Activated naive CD4-positive, alpha-beta T cell (primary cell): ENCODE measurements around the gene OR56A4.

ENCODE experiments used
- DNase-seq, 4 experiments: peaks; one replicate each; lab custom pipeline; 2025; lab: John Stamatoyannopoulos, UW

Gene OR56A4

DNA sequence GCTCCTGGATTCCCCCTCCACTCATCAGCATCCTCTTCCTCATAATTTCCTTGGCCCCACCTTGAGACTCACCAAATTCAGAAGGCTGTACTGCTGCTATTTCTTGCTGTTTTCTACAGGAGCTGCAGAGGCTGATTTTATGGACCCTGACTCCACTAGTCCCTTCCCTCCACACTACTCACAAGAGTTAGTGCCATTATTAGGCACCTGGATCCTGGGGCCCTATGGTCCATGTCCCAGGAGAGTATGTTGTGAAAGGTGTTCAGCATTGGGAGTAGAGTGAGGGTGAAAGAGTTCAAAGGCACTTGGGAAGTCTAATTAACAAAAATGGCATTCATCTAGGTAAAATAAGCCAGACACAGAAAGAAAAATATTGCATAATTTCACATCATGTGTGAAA is at the start of gene OR56A4:
TSS of gene OR56A4 (minus strand) at position 101 of the 400 bp plus-strand sequence. CDS start 3,954 bp downstream, outside the sequence.
- no peak for DNase-seq

- DNase-seq, result no peak
These were observed 48.8 kb upstream of the OR56A4 start for GRCh38 chr11:6055569-6055968.

DNA sequence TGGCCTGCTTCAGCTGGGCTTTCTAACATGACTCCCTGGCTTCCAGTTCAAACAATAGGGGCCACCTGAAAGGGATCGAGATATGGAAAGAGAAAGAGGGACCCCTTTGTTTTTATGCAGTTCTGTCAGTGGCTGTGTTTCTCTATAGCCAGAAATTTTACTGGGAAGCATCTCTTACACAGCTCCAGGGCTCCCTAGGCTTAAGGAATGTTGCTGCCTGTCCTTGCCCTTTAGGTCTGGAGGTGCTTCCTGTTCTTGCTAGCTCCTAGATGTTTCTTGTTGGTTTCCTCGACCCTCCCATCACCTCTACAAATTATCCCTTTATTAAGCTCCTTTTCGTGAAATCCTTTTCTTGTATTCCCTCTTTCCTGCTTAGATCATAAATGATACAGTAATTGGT is 45.6 kb upstream of the OR56A4 start:
- DNase-seq, result no peak

DNA sequence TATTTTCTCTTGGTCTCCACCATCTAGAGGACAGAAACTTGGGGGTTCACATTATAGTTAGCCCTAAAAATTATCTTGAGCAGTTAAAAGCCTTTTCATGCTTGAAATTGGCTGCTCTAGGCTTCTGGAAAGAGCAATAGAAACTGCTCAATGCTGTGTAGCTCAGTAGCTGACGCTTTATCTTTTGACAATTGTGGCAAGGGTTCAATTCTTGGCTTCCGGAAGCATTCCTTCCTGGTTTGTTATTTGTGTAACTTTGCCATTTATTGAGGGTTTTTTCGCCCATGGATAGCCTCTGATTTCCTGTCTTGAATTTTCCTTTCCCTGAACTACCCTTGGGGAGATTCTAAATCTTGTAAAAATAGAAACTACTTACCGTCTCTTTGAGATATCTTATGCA is 34.1 kb upstream of the OR56A4 start:
- no peak for DNase-seq

GRCh38 chr11:6030708-6031405 is 24.1 kb upstream of the OR56A4 start, which contains the start of gene OR56A1:
Gene OR56A1, minus strand, starts transcription at chr11:6030758. Its CDS starts 3,066 bp downstream, at chr11:6027692.
- DNase-seq, result no peak

GRCh38 chr11:6027501-6027900 is 20.8 kb upstream of the OR56A4 start:
- no peak for DNase-seq

DNA sequence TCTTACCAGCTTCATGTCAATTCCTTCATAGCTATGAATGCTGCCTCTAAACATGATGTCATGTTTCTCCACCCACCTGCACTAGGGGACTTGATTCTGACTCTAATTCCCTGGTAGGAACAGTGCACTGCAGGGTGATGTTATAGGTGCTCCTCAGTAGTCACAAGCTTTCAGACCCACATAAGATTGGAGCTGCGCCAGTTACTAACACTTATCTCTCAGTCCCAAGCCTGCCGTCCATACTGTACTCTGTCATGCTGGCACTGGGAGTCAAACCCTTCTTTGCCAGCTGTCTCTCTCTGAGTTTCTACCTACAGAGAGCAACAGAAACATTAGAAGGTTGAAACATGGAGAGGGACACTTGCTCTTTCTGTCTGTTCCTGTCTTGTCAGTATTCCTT is 18.3 kb upstream of the OR56A4 start:
- DNase-seq, result no peak

GRCh38 chr11:6022956-6023355 is 16.2 kb upstream of the OR56A4 start:
- DNase-seq, result no peak

GRCh38 chr11:6013042-6013441 is 6.3 kb upstream of the OR56A4 start:
- DNase-seq, result no peak

GRCh38 chr11:6012035-6012668 is 5.4 kb upstream of the OR56A4 start:
- no peak for DNase-seq

GRCh38 chr11:6006395-6006794 is 351 bp downstream of the OR56A4 start:
- no peak for DNase-seq

- no peak for DNase-seq
These were observed 4.5 kb downstream of the OR56A4 start for GRCh38 chr11:6002202-6002699.

- DNase-seq, result no peak
These were observed 12.0 kb downstream of the OR56A4 start for GRCh38 chr11:5994791-5995190.

DNA sequence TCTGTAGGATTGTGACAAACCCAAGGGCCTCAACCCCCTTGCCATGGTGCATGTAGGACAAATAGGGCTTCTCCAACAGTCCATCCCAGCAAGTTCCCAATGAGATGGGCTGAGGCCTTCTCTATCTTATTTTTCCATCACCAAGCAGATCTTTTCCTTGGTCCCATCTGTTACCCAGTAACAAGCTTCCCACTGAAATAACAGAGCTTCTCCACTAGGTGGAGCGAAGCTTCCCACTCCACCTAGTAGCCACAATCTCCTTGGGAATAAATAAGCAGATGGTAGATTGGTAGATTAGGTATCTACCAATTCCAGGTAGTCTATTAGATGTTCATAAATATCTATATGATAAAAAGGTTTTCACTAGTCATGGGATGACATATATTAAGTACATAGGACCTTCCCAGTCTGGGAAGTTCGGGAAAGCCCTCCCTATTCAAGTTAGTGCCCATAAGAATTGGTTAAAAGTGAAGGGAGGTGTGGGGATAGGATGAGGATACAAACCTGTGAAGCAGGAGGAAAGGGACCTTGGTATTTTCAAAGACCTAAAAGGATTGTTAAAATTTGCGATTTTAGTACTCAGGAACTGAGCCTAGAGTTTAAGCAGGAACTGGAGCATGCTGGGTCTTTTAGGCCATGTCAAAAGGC is 14.0 kb downstream of the OR56A4 start:
- no peak for DNase-seq

DNA sequence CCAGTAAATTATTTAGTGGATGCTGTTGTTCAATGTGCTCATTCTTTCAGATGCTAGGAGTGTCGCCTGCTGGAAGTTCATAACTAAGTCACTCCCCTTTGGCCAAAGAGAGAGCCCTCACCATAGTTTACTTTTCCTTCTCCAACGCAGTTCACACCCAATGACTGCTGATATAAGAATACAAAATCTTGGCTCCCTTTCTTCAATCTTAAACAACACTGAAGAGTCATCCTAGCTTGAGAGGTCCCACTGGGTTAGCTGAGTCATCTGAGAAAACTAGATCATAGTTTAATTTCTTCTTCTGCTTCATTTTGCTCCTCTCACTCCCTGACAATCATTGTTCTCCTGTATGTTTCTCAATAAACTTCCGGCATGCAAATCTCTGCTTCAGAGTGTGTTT is 14.6 kb downstream of the OR56A4 start:
- no peak for DNase-seq

- DNase-seq, result no peak
These were observed 17.5 kb downstream of the OR56A4 start for GRCh38 chr11:5989203-5989602.

DNA sequence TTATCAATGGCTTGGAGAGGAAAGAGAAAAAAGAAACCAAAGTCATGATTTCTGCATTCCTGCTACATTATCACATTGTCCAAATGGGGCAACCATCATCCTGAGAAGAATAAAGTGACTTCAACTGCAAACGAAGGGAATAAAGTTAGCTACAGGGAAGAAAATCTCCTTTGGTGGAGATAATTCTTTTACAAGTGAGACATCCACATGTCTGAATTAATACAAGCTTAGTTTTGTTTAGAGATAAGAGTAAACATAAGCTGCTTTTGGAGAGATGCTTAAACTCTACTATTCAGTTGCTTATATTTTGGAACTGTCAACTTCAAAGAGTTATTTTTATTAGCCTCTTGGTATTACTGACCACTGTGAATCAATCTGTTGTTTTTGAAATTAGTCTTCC is 19.9 kb downstream of the OR56A4 start, which contains the start of gene OR52L1:
TSS of gene OR52L1 (minus strand) at position 101 of the 400 bp plus-strand sequence. CDS start at position 46, 55 bp downstream.
- DNase-seq, result no peak

GRCh38 chr11:5983443-5983842 is 23.3 kb downstream of the OR56A4 start:
- DNase-seq, result no peak

DNA sequence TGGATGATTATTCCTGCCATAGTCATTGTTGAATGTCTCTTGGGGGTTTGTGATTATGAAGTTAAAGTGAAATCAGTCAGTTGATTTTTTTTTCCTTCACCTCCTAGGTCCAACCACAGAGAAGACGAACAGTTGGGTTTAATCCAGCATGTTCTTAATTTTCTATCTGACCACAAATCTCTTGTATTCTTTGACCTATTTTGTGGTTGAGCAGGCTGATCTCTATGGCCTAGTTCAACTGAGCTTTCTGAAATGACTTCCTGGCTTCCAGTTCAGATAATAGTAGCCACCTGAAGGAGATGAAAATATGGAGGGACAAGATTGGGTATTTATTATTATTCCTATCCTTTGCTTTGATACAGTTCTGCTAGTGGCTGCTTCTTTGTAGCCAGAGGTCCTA is 33.2 kb downstream of the OR56A4 start:
- DNase-seq, result no peak

DNA sequence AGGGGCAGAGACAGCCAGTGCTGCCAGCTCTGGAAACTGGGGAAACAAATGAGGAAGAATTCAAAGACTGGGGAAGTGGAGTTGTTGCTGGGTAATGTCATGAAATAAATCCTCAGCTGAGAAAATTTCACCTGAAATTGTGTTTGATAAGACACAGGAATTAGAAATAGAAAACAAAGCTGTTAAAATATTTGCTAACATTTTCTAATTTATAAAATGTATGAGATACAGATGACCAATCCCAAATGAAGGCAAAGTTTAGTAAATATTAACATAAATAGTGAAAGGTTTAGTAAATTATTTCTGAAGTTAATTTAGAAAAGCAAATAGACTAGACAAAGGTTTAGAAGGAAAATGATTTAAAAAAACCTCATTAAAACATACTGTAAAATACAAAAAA is 38.4 kb downstream of the OR56A4 start, which contains the start of gene OR56A5:
TSS of gene OR56A5 (minus strand) at position 101 of the 400 bp plus-strand sequence. CDS start at position 101, 0 bp downstream.
- DNase-seq, result no peak

GRCh38 chr11:5967708-5968107 is 39.0 kb downstream of the OR56A4 start:
- DNase-seq, result no peak

GRCh38 chr11:5966958-5967357 is 39.8 kb downstream of the OR56A4 start:
- no peak for DNase-seq
